Lower leg skin (tissue), 3 donors: Measurements from ENCODE around the gene TNNI3.
"Not testable (repeated sequence)": the region's sequence is repeated elsewhere in the genome, so short reads cannot be mapped to it uniquely, and the experiment has no call there.

Experiments used
- CTCF ChIP-seq, 3 donors: fragments of 450-650 bp; IDR thresholded peaks; one replicate each; pipeline ENCODE4 v1.5.1; 2016; ENCODE audit warnings: antibody characterized with exemption in 3 of 3, mild to moderate bottlenecking in 3 of 3, moderate library complexity in 2 of 3
- POLR2A ChIP-seq, 2 donors: fragments of 450-650 bp; IDR thresholded peaks; one replicate each; pipeline ENCODE4 v1.6.1; 2016 to 2017; ENCODE audit warnings: antibody characterized with exemption in 2 of 2, mild to moderate bottlenecking in 1 of 2, moderate library complexity in 1 of 2

DNA sequence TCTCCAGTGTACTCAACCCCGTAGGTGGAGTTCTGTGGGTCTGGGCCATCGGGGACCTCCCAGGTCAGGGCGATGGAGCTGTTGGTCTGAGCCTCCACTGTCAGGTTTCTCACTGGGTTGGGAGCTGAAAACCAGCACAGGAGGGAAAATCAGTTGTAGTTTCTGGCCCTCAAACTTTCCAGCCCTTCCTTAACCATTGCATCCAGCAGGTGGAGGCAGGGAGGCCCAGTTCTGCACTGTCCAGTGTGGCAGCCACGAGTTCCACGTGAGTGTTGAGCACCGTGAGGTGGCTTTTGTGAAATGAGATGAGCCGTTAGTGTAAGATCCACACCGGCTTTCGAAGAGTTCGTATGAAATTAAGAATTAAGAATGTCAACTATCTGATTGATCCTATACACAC lies 44.7 kb upstream of the TNNI3 start:
- TF ChIP-seq CTCF, POLR2A (IDR thresholded peaks at IDR 0.05): not testable (repeated sequence)
